SJSA1 (cell line): Measurements from ENCODE around the gene SEMA3F. TPM values are rescaled to one million over a fixed set of nuclear protein-coding genes. Genes with fewer than 3 reads are reported as not detected.
"Not testable (repeated sequence)": the region's sequence is repeated elsewhere in the genome, so short reads cannot be mapped to it uniquely, and the experiment has no call there.

Experiments used
- DNase-seq, 2 experiments: peaks; one replicate each; pipeline ENCODE4 v3.0.0-alpha.2; 2015 to 2020; ENCODE audit warnings: low spot score in 2 of 2, low read depth in 1 of 2
- H3K27ac ChIP-seq: fragments of 250-450 bp; sonication (Bioruptor Pico); 2 replicates; pipeline ENCODE4 v1.5.1; 2020; ENCODE audit warnings: mild to moderate bottlenecking, moderate library complexity
- H3K27me3 ChIP-seq: fragments of 250-450 bp; sonication (Bioruptor Pico); replicated peaks from 2 replicates; pipeline ENCODE4 v1.5.1; 2020; ENCODE audit warnings: mild to moderate bottlenecking, moderate library complexity
- H3K36me3 ChIP-seq: fragments of 250-450 bp; sonication (Bioruptor Pico); 2 replicates; pipeline ENCODE4 v1.5.1; 2020; ENCODE audit warnings: mild to moderate bottlenecking
- H3K4me1 ChIP-seq: fragments of 250-450 bp; sonication (Bioruptor Pico); replicated peaks from 2 replicates; pipeline ENCODE4 v1.6.1; 2021; ENCODE audit warnings: mild to moderate bottlenecking
- H3K4me3 ChIP-seq: fragments of 250-450 bp; sonication (Bioruptor Pico); 2 replicates; pipeline ENCODE4 v1.5.1; 2020; ENCODE audit warnings: mild to moderate bottlenecking
- H3K9me3 ChIP-seq: fragments of 250-450 bp; sonication (Bioruptor Pico); replicated peaks from 2 replicates; pipeline ENCODE4 v1.5.1; 2020; ENCODE audit warnings: mild to moderate bottlenecking
- total RNA-seq: library from RNA; depleted of rRNA; stranded (reverse); fragments of >200 nt; shearing (Covaris generic); gene quantifications from 2 replicates; pipeline ENCODE4 v1.2.3, GENCODE V29; 2014

Gene SEMA3F
- total RNA-seq, 1 experiment from 2014 or later = 0.58 TPM

DNA sequence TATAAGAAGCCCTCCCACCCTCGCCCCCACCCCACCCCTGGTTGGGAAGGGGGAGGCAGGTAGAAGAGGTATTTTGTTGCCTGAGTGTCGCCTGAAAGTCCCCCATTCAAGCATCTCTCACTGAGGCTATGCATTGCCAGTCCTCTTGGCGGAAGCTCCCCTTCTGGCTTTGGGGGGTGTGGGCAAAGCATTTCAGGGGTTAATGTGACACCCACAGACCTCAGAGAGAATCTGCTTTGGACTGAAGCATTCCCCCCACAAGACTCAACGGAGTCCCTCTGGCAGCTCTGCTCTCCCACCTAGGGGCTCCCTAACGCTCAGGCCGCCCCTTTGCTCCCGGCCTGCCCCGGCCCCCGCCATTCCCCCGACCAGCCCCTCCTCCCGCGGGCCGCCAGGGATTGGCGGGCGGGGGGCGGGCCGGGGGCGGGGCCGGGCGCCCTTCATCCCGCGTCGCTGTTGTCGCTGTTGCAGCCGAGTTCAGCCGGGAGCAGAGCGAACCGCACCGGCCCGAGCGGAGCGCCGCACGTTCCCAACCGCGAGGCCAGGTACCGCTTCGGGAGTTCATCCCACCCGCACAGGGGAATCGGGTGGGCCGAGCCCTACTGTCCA lies 49.8 kb downstream of the SEMA3F start, which contains the start of gene SLC38A3:
SLC38A3 (plus strand) TSS at position 468 of the 609 bp plus-strand sequence. CDS start 8,929 bp downstream, outside the sequence.
- no peaks in the 10 kb centered on the region for H3K36me3 ChIP-seq
- peaks cover 20% of the 10 kb centered on the region for H3K27me3 ChIP-seq
- no peak for DNase-seq
- no peaks in the 10 kb centered on the region for H3K4me1 ChIP-seq
- no peak within 1 kb of the TSS for H3K27ac ChIP-seq
- H3K9me3 ChIP-seq = no peaks in the 10 kb centered on the region
- no peak within 1 kb of the TSS for H3K4me3 ChIP-seq

DNA sequence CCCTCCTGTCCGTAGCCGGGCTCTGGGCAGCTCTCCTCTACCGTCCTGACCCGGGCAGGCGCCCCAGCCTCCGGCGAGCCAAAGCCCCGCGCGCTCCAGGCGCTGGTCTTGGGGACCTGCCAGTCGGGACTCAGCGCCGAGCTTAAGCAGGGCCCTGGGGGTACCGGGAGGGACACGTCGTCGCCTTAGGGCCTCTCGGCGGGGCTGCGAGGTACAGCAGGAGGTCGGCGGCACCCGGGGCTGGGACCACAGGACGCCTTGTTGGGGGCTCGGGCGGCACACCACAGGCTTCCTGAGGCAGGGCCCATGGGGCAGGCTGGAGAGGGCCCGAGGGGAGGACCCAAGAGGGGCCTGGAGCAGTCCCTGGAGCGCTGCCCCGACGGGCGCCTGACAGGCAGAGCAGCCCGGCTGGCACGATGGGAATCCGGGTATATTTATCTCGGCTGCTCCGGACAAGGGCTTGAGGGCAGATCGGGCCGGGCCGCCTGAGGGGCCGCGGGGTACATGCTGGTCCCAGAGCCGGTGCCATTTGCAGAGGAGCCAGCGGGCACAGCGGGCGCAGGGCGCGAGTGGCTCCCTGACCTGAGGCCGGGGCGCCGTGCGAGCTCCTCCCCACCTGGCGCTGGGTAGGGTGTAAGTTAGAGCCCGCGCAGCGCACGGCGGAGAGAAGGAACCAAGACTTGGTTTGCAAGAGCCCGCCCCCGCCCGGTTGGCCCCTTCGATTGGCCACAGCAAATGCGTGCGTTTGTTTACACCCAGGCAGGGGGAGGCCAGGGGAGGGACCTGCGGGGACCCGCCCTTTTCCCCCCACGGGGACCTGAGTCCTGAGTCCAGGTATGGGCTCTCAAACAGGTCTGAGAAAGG lies 50.5 kb downstream of the SEMA3F start:
- no peak for DNase-seq
- H3K36me3 ChIP-seq = no peaks in the 10 kb centered on the region
- no peak overlapping the region for H3K4me3 ChIP-seq
- peaks cover 20% of the 10 kb centered on the region for H3K27me3 ChIP-seq
- H3K27ac ChIP-seq = no peak overlapping the region
- no peaks in the 10 kb centered on the region for H3K9me3 ChIP-seq
- H3K4me1 ChIP-seq = no peaks in the 10 kb centered on the region

DNA sequence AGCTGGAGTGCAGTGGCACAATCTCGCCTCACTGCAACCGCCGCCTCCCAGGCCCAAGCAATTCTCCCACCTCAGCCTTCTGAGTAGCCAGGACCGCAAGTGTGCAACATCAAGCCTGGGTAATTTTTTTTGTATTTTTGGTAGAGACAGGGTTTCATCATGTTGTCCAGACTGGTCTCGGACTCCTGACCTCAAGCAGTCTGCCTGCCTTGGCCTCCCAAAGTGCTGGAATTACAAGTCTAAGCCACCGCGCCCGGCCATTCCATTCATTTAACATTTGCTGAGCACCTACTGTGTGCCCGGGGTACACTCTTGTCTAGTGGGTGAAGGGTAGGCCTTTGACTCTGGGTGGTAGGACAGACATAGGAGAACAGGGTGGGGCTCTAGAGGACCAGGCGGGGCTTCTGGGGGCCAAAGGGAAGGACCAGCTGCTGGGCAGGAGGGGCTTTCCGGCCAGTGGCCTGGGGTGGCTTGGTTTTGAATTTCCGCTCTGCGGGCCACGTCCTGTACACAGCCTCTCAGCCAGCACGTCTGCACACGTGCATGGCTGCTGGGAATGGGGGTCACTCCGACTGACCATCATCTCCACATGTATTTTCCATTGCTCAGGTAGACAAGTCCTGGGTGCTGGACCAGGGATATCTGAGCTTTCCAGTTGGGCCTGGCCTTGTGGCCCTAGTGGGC lies 52.4 kb downstream of the SEMA3F start:
- Histone ChIP-seq H3K27me3 (peaks cover 20% of the 10 kb centered on the region), H3K4me3 (no peak overlapping the region), H3K4me1 (no peaks in the 10 kb centered on the region), H3K27ac (no peak overlapping the region), H3K36me3 (no peaks in the 10 kb centered on the region), H3K9me3 (no peaks in the 10 kb centered on the region)
- DNase-seq = no peak

DNA sequence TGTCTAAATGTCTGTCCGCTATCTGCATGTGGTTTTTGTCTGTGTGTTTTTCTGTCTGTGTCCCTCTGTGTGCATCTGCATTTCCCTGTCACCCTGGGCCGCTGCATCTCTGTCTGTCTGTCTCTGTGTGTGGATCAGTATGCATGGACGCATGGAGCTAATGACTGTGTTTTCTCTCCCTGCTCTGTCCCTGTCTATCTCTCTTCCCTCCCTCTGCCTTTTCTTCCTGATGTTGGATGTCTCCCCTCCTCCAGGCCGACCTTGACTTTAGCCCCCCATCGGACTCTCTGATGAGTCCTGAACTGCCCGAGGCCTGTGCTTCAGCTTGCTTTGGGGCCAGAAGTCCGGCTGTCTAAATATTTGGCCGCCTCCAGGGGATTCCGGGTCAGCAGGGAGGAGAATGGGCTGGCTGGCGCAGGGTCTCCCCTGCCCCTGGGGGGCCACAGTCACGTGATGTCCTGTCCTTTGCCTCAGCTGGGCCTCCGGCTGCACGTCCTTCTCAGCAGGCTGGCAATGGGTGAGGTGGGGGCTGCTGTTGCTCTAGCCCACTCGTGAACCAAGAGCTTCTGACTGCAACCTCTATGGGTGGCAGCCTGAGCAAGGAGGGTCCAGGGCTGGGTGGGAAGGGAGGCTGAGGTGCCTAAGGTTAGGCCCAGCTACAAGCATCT lies 53.7 kb downstream of the SEMA3F start:
- no peak for DNase-seq
- H3K27ac ChIP-seq = no peak overlapping the region

DNA sequence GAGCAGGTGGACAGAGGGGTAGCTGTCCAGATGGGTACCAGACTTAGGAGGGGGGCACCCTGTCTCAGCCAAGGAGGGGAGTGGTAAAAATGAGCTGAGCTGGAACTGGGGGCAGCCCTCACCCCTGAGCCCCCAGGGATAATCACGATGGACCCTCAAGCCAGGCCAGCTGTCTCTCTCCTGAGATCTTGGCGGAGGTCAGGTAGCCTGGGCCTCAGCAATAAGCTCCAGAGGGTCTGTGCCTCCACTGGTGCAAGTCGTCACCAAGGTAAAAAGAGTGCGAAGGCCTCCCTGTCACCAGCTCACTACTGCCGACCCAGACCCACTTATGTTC lies 55.0 kb downstream of the SEMA3F start:
- Histone ChIP-seq H3K4me3 (no peak overlapping the region), H3K9me3 (no peaks in the 10 kb centered on the region), H3K36me3 (no peaks in the 10 kb centered on the region), H3K27me3 (peaks cover 11% of the 10 kb centered on the region), H3K27ac (no peak overlapping the region), H3K4me1 (no peaks in the 10 kb centered on the region)
- no peak for DNase-seq

More for the DNA sequence above, 53.7 kb downstream of the SEMA3F start:
- H3K9me3 ChIP-seq = no peaks in the 10 kb centered on the region
- H3K4me3 ChIP-seq = no peak overlapping the region
- no peaks in the 10 kb centered on the region for H3K4me1 ChIP-seq
- H3K27me3 ChIP-seq = peaks cover 20% of the 10 kb centered on the region
- H3K36me3 ChIP-seq = no peaks in the 10 kb centered on the region

DNA sequence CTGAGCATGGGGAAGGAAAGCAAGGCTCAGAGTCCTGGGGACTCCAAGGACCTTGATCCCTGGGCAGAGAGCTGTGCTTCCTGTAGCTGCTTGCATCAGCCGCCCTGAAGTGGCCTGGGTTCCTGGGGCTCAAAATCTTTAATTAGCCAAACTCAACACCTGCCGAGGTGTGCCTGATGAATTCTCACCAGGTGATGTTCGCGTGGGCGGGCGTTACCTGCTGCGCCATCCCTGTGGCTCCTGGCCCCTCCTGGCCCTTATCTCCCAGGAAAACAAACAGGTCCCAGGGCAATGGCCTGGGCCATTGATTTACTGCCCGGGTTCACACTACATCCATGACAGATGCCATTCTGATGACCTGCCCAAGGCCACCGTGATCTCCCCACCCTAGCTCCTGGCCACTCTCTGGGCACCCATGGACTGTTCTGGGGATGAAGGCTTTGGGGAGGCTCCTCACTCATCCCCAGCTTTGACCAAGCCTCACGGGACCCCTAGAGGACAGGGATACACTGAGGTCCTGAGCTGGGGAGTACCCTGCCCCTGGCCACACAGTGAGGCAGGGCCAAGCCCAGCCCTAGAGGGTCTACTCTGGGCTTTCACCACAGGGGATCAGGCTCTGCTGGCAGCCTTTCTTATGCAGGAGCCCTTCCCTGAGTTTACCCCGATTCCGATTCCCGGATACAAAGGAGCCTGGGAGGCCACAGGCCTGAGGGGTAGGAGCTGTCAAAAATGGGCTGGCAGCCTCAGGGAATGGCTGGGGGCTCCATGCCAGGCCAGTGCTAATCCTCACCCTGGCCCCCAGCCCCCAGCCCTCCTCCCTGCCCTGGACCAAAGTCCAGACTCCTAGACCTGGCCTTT lies 55.6 kb downstream of the SEMA3F start:
- Histone ChIP-seq H3K4me1 (no peaks in the 10 kb centered on the region), H3K27ac (no peak overlapping the region), H3K4me3 (no peak overlapping the region), H3K36me3 (no peaks in the 10 kb centered on the region), H3K9me3 (no peaks in the 10 kb centered on the region), H3K27me3 (peaks cover 5% of the 10 kb centered on the region)
- DNase-seq = no peak

DNA sequence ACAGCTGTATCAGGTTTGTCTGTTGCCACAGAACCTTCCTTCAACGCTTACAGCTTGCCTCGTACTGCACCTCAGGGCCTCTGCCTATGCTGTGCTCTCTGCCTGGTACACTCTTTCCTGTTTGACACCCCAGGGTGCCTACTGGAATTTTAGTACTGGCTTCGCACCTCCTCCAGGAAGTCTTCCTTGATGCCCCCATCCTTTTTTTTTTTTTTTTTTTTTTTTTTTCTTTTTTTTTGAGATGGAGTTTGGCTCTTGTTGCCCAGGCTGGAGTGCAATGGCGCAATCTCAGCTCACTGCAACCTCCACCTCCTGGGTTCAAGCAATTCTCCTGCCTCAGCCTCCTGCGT lies 56.2 kb downstream of the SEMA3F start:
- DNase-seq, H3K36me3 ChIP-seq, H3K4me1 ChIP-seq, H3K9me3 ChIP-seq, H3K4me3 ChIP-seq, H3K27ac ChIP-seq, H3K27me3 ChIP-seq: not testable (repeated sequence)

DNA sequence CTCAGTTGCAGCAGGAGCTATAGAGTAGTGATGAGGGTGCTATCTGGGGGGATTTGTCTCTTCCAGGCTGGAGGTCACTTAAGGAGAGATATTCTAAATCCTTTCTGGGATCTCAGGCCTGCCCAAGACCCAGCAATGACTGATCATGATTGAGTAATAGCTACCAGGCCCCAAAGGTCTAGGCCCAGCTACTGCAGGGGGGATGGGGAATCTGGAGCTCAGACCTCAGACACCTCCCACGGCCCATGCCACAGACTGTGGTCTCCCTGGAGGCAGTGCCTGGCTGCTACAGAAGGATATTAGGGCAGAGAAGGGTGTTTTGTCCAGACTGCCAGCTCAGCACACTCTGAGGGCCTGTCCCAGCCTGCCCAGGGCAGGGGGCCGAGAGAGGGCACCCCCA lies 56.8 kb downstream of the SEMA3F start:
- H3K36me3 ChIP-seq = no peaks in the 10 kb centered on the region
- no peak for DNase-seq
- H3K9me3 ChIP-seq = no peaks in the 10 kb centered on the region
- no peak overlapping the region for H3K27ac ChIP-seq
- no peak overlapping the region for H3K4me3 ChIP-seq
- H3K4me1 ChIP-seq = no peaks in the 10 kb centered on the region
- H3K27me3 ChIP-seq = no peaks in the 10 kb centered on the region

DNA sequence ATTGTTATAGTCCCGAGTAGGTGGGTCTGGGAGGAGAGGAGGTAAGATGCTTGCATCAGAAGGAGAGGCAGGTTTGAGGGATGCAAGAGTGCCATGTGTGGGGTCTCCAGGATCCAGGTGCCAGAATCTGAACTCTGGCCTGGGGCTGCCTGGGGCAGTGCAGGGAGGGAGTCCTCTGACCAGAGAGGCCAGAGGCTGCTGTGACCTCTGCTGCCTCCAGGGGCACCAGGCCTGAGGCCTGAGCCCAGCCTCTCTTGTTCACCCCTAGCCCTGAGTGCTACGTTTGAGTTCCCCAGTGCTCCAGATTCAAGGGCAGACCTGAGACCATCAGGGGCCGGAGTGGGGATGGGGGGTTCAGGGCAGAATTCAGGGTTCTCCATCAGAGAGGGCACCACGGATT lies 57.4 kb downstream of the SEMA3F start:
- Histone ChIP-seq H3K27ac (no peak overlapping the region), H3K36me3 (no peaks in the 10 kb centered on the region), H3K4me3 (no peak overlapping the region), H3K9me3 (no peaks in the 10 kb centered on the region), H3K27me3 (no peaks in the 10 kb centered on the region), H3K4me1 (no peaks in the 10 kb centered on the region)
- DNase-seq = no peak

DNA sequence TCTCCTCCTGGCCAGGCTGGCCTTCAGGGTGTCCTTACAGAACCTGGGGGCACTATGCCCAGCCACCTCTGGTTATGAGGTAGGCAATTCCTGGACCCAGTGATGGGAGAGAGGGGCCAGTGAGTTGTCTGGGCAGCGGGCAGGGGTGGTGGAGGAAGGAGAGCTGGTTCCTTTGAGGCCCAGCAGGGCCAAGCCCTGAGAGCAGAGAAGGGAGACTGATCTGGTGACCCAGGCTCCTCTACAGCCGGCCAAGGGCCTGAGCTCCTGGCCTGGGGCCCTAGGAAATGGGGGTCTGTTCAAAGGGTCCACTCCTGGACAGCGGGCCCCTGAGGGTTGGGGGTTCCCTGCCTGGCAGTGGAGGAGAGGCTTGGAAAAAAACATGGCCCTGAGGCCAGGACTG lies 57.8 kb downstream of the SEMA3F start:
- no peaks in the 10 kb centered on the region for H3K4me1 ChIP-seq
- H3K27ac ChIP-seq = no peak overlapping the region
- no peaks in the 10 kb centered on the region for H3K9me3 ChIP-seq
- H3K27me3 ChIP-seq = no peaks in the 10 kb centered on the region
- H3K4me3 ChIP-seq = no peak overlapping the region
- no peaks in the 10 kb centered on the region for H3K36me3 ChIP-seq
- DNase-seq = no peak

DNA sequence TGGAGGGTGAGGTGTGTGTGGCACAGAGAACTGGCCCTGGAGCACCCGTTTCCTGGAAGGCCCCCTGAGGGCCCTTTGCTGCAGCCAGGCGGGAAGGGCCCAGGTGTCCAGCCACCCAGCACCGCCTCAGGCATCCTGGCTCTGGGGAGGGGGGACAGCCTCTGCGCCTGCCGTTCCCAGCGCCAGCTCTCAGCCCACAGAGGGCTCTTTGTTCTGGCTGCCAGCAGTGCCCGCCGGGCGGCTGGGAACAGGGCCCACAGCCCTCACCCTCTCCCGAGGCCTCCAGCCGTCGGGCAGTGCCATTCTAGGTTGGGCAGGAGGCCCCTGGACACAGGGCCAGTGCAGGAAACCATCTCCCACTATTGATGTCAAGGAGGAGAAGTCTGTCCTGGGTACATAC lies 58.2 kb downstream of the SEMA3F start:
- Histone ChIP-seq H3K36me3 (no peaks in the 10 kb centered on the region), H3K27me3 (no peaks in the 10 kb centered on the region), H3K27ac (no peak overlapping the region), H3K4me1 (no peaks in the 10 kb centered on the region), H3K9me3 (no peaks in the 10 kb centered on the region), H3K4me3 (no peak overlapping the region)
- no peak for DNase-seq

DNA sequence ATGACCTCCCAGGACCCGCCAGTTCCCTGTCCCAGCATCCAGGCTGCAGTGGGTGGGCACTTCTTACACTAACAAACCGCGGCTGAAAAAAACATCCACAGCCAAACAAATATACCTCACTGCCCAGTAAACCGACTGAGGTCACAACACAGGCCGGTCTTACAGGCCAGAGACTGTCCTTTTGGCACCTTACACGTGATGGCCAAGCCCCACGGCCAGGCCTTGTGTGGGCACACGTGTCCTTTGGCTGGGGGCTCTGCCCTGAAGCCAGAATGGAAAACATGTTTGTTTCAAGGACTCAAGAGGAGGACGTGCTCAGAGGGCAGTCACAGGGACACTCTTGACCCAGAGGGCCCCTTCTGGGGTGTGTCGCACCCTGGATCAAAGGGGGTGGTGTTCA lies 59.7 kb downstream of the SEMA3F start:
- DNase-seq = no peak
- H3K27me3 ChIP-seq = no peaks in the 10 kb centered on the region
- no peaks in the 10 kb centered on the region for H3K36me3 ChIP-seq
- H3K4me1 ChIP-seq = no peaks in the 10 kb centered on the region
- no peaks in the 10 kb centered on the region for H3K9me3 ChIP-seq
- H3K4me3 ChIP-seq = no peak overlapping the region
- H3K27ac ChIP-seq = no peak overlapping the region

DNA sequence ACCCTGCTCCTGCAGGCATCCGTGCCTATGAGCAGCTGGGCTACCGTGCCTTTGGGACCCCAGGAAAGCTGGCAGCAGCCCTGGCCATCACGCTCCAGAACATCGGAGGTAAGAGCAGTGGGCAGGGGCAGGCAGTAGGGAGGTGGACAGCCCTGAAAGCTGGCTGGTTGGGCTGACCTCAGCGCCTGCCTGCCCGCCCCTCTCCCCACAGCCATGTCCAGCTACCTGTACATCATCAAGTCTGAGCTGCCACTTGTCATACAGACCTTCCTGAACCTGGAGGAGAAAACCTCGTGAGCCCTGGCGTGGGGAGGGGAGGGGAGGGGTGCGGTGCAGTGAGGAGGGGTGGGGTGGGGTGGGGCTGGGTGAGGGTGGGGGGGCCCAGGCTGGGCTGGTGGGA lies 60.4 kb downstream of the SEMA3F start:
- Histone ChIP-seq H3K9me3 (no peaks in the 10 kb centered on the region), H3K4me3 (no peak overlapping the region), H3K27me3 (no peaks in the 10 kb centered on the region), H3K4me1 (no peaks in the 10 kb centered on the region), H3K27ac (no peak overlapping the region), H3K36me3 (no peaks in the 10 kb centered on the region)
- no peak for DNase-seq
